Stimulated activated CD4-positive, alpha-beta T cell treated with anti-CD3 and anti-CD28 coated beads, Interleukin-15, amount 100 ng/mL, for 1 hour (primary cell): ENCODE data around the gene TMEM150B.
A peak's percentile ranks its signal among the peaks of the same experiment; 100 is the strongest.
"Not testable (repeated sequence)": the region's sequence is repeated elsewhere in the genome, so short reads cannot be mapped to it uniquely, and the experiment has no call there.

Experiments
- DNase-seq, 2 donors: peaks; one replicate each; pipeline ENCODE4 v3.0.0-alpha.2; 2020; ENCODE audit warnings: low read depth in 1 of 2, low spot score in 1 of 2

TMEM150B gene

GRCh38 chr19:55339889-55340783, 15.0 kb upstream of the TMEM150B start:
- DNase-seq = no peak

- peak; percentile 100 for DNase-seq
Measured at GRCh38 chr19:55339105-55339888, 14.2 kb upstream of the TMEM150B start, which contains the start of gene KMT5C. Gene KMT5C (plus strand): TSS chr19:55339876. CDS start chr19:55341937, 2,061 bp downstream.

- no peak for DNase-seq
Measured at GRCh38 chr19:55336101-55336500, 11.0 kb upstream of the TMEM150B start.

- DNase-seq = no peak
Measured at GRCh38 chr19:55333870-55334269, 8.7 kb upstream of the TMEM150B start.

- not testable (repeated sequence) for DNase-seq
Measured at GRCh38 chr19:55329791-55330190, 4.7 kb upstream of the TMEM150B start.

- DNase-seq = not testable (repeated sequence)
Measured at GRCh38 chr19:55328774-55329318, 3.7 kb upstream of the TMEM150B start.

- no peak for DNase-seq
Measured at GRCh38 chr19:55324662-55325061, 479 bp downstream of the TMEM150B start.

GRCh38 chr19:55322204-55322885, 2.8 kb downstream of the TMEM150B start:
- no peak for DNase-seq

GRCh38 chr19:55321466-55322137, 3.5 kb downstream of the TMEM150B start:
- DNase-seq = no peak

GRCh38 chr19:55320844-55321419, 4.2 kb downstream of the TMEM150B start:
- no peak for DNase-seq

GRCh38 chr19:55319785-55320184, 5.4 kb downstream of the TMEM150B start:
- no peak for DNase-seq

- no peak for DNase-seq
Measured at GRCh38 chr19:55316646-55317045, 8.5 kb downstream of the TMEM150B start.

GRCh38 chr19:55315956-55316525, 9.1 kb downstream of the TMEM150B start:
- no peak for DNase-seq

GRCh38 chr19:55314396-55314795, 10.7 kb downstream of the TMEM150B start:
- no peak for DNase-seq

- DNase-seq = no peak
Measured at GRCh38 chr19:55312621-55313512, 12.3 kb downstream of the TMEM150B start.

GRCh38 chr19:55311797-55312196, 13.3 kb downstream of the TMEM150B start:
- no peak for DNase-seq

- DNase-seq = no peak
Measured at GRCh38 chr19:55311397-55311796, 13.7 kb downstream of the TMEM150B start.

- DNase-seq = no peak
Measured at GRCh38 chr19:55310498-55310897, 14.6 kb downstream of the TMEM150B start.

GRCh38 chr19:55309448-55309847, 15.7 kb downstream of the TMEM150B start:
- DNase-seq = no peak
